HG03354 (cell line): ENCODE measurements around the gene BBIP1.

Experiments
- ATAC-seq: cut with Tn5 transposase; IDR thresholded peaks from one replicate; pipeline ENCODE4 v1.9.1; 2021; ENCODE audit warnings: mild to moderate bottlenecking; ENCODE audit not compliant: unreplicated experiment, poor library complexity, severe bottlenecking

Gene BBIP1

GRCh38 chr10:110918643-110919348 lies at the start of gene BBIP1:
TSS of gene BBIP1 (minus strand) at chr10:110919180. CDS start at chr10:110918157, 1,023 bp downstream.
- ATAC-seq, result peak; percentile 84

GRCh38 chr10:110967645-110968044 lies 48.7 kb upstream of the BBIP1 start:
- peak; percentile 72 for ATAC-seq

GRCh38 chr10:110967009-110967630 lies 48.1 kb upstream of the BBIP1 start:
- ATAC-seq, result peak; percentile 40

GRCh38 chr10:110966146-110966545 lies 47.2 kb upstream of the BBIP1 start:
- no peak for ATAC-seq

GRCh38 chr10:110965216-110965615 lies 46.2 kb upstream of the BBIP1 start:
- no peak for ATAC-seq

GRCh38 chr10:110964681-110965080 lies 45.7 kb upstream of the BBIP1 start:
- no peak for ATAC-seq

GRCh38 chr10:110963162-110963561 lies 44.2 kb upstream of the BBIP1 start:
- no peak for ATAC-seq

- no peak for ATAC-seq
Observed at GRCh38 chr10:110962443-110962842, 43.5 kb upstream of the BBIP1 start.

- ATAC-seq, result no peak
Observed at GRCh38 chr10:110960333-110960712, 41.3 kb upstream of the BBIP1 start.

- no peak for ATAC-seq
Observed at GRCh38 chr10:110959379-110960332, 40.7 kb upstream of the BBIP1 start.

GRCh38 chr10:110957606-110958005 lies 38.6 kb upstream of the BBIP1 start:
- no peak for ATAC-seq

- ATAC-seq, result no peak
Observed at GRCh38 chr10:110951381-110951780, 32.4 kb upstream of the BBIP1 start.

- no peak for ATAC-seq
Observed at GRCh38 chr10:110947061-110947595, 28.1 kb upstream of the BBIP1 start.

GRCh38 chr10:110946496-110946895 lies 27.5 kb upstream of the BBIP1 start:
- ATAC-seq, result no peak

- no peak for ATAC-seq
Observed at GRCh38 chr10:110944792-110945396, 25.9 kb upstream of the BBIP1 start.

GRCh38 chr10:110939419-110939818 lies 20.4 kb upstream of the BBIP1 start:
- no peak for ATAC-seq

- no peak for ATAC-seq
Observed at GRCh38 chr10:110936757-110937156, 17.8 kb upstream of the BBIP1 start.

GRCh38 chr10:110932505-110933180 lies 13.7 kb upstream of the BBIP1 start:
- ATAC-seq, result no peak

GRCh38 chr10:110931769-110932381 lies 12.9 kb upstream of the BBIP1 start:
- ATAC-seq, result no peak
